Omental fat pad (tissue), 4 donors: ENCODE data around the gene RRN3. TPM values are rescaled to one million over a fixed set of nuclear protein-coding genes. Genes with fewer than 3 reads are reported as not detected.
"Not testable (repeated sequence)": the region's sequence is repeated elsewhere in the genome, so short reads cannot be mapped to it uniquely, and the experiment has no call there.

Source experiments
- ATAC-seq: fragments of 150-250 bp; one replicate; pipeline ENCODE4 v1.9.1; 2016; ENCODE audit warnings: mild to moderate bottlenecking, moderate library complexity; ENCODE audit not compliant: low FRiP score
- DNase-seq: peaks from one replicate; pipeline ENCODE4 v3.0.0-alpha.2; 2019; ENCODE audit warnings: low spot score
- total RNA-seq, 4 donors: library from RNA; depleted of rRNA; stranded (reverse); fragments of >200 nt; gene quantifications; one replicate each; pipeline ENCODE4 v1.1.0, GENCODE V29; 2016
- TF ChIP-seq, protein P1 (sequence below), 3 donors: fragments of 450-650 bp; IDR thresholded peaks; one replicate each; pipeline ENCODE4 v1.5.1; 2016 to 2017; ENCODE audit warnings: antibody characterized with exemption in 3 of 3, mild to moderate bottlenecking in 3 of 3, moderate library complexity in 2 of 3

RRN3 gene, protein sequence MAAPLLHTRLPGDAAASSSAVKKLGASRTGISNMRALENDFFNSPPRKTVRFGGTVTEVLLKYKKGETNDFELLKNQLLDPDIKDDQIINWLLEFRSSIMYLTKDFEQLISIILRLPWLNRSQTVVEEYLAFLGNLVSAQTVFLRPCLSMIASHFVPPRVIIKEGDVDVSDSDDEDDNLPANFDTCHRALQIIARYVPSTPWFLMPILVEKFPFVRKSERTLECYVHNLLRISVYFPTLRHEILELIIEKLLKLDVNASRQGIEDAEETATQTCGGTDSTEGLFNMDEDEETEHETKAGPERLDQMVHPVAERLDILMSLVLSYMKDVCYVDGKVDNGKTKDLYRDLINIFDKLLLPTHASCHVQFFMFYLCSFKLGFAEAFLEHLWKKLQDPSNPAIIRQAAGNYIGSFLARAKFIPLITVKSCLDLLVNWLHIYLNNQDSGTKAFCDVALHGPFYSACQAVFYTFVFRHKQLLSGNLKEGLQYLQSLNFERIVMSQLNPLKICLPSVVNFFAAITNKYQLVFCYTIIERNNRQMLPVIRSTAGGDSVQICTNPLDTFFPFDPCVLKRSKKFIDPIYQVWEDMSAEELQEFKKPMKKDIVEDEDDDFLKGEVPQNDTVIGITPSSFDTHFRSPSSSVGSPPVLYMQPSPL
- total RNA-seq = 10 to 100 TPM; 29.3 to 55.4 (median 41.9) TPM

DNA sequence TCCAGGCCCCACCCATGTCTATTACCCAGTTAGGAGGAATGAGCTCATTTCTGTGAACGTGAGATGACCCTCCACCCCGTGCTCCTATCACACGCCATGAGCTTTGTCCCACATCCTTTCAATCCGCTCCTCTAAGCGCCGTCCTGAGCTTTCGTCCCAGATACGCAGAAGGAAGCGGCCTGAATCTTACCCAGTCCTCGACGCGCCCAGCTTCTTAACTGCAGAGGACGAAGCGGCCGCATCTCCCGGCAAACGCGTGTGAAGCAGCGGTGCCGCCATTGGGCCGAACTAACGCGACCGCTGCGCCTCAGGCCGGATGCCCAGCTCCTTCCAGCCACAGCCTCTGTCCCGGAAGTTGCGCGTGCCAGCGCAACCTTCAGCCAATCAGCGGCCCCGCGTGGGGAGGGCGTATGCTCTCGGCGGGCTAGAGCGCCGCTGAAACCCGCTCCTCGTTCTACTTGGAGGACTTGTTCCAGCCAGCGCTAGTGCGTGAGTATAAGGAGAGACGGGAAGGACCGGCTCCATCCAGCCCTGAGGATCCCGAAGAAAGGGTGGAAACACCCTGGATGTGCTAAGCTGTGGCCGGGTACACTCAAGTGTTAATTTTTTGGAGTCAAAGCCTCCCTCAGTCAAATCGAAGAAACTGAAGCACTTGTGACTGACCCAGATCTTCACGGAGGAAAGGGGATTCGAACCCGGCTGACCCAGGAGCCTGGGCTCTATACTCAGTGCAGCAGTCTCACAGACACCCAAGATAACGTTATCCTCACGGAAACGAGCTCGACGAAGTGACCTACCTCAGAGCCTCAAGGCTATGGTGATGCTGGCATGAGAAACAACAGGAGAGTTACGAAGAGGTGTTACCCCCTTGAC, at the start of gene RRN3:
RRN3 (minus strand) TSS at position 318 of the 873 bp plus-strand sequence; CDS start at position 279, 39 bp downstream.
- peak; percentile 99 for ATAC-seq

DNA sequence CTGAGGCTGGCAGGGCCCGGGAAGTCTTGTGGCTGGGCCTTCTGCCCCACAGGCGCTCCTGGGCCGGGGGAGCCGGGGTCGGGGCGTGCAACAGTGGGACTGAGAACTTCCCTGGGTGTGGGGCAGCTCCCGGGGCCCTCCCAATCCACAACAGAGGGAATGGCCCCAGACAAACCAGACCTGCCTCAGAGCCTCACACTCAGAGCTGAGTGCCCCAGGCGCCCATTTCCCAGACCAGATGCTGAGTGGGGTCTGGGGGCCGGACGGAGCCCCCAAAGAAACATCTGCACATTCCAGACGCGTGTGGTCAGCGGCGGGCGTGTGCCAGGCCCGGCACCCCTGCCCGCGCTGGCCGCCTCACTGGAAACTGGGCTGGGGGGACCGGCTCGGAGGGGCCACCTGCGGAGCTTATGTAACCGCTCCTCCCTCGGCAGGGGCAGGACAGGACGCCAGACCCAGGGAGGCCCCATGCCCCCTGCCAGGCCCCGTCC, 49.6 kb upstream of the RRN3 start:
- ATAC-seq, DNase-seq: not testable (repeated sequence)

More for the DNA sequence above, at the start of gene RRN3:
- DNase-seq = peak; percentile 66

- DNase-seq, ATAC-seq: not testable (repeated sequence)
These were observed 49.0 kb upstream of the RRN3 start for GRCh38 chr16:15142891-15143600.

- not testable (repeated sequence) for DNase-seq
These were observed 48.2 kb upstream of the RRN3 start for GRCh38 chr16:15142107-15142890.

DNA sequence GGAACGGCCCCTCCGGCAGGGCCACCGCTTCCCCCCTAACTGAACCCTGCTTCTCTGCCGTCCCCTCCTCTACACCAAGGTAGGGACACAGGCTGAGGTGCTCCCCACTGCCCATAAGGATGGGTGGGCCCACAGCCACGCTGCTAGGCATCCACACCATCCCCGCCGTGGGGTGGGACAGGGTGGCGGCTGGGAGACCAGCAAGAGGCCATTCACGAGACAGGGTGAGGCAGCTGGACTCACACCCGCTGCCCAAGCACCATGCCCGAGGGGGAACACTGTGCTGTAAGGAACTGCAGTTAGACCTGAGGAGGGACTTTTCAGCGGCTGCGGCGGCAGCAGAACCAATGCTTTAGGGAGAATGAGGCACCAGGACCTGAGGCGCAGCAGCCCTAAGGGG, 47.5 kb upstream of the RRN3 start:
- ATAC-seq (no peak), DNase-seq (no peak)
- TF ChIP-seq, protein P1, sequence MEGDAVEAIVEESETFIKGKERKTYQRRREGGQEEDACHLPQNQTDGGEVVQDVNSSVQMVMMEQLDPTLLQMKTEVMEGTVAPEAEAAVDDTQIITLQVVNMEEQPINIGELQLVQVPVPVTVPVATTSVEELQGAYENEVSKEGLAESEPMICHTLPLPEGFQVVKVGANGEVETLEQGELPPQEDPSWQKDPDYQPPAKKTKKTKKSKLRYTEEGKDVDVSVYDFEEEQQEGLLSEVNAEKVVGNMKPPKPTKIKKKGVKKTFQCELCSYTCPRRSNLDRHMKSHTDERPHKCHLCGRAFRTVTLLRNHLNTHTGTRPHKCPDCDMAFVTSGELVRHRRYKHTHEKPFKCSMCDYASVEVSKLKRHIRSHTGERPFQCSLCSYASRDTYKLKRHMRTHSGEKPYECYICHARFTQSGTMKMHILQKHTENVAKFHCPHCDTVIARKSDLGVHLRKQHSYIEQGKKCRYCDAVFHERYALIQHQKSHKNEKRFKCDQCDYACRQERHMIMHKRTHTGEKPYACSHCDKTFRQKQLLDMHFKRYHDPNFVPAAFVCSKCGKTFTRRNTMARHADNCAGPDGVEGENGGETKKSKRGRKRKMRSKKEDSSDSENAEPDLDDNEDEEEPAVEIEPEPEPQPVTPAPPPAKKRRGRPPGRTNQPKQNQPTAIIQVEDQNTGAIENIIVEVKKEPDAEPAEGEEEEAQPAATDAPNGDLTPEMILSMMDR (IDR thresholded peaks at IDR 0.05) = no peak

More at GRCh38 chr16:15142107-15142890, 48.2 kb upstream of the RRN3 start:
- ATAC-seq = not testable (repeated sequence)

DNA sequence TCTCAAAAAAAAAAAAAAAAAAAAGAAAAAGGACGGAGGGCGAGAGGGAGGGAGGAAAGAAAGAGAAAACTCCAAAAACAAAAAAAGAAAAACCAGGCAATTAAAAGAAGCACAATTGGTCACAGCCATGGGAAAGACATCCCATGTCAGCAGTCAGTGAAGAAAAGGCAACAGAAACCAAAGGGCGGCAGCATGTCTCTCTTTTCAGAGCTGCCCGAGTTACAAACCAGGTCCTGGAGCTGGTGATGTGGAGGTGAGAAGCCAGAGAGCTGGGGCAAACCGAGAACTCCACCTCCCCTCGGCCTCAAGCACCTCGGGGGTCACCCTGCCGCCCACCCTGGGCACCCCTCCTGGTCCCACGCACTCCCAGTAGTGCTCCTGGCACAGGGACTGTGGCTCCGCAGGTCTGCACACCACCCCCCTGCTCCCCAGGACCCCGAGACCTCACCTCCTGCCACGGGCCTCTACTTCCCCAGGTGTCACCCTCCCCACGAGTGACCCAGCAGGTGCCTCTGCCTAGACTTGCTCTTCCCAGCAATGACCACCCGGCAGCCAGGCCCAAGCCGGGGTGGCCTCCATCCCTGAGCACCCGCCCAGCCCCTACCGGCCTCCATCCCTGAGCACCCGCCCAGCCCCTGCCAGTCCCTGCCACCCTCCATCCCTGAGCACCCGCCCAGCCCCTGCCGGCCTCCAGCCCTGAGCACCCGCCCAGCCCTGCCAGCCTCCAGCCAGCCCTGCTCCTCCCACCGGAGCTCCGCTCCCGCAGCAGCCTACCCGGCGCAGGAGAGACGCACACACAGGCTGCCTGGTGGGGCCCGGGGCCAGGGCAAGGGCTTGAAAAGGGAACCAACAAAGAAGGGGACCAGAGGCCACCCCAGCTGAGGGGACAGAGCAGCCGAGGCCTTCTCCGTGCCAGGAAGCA, 46.6 kb upstream of the RRN3 start:
- peak; percentile 34 for ATAC-seq
- DNase-seq = not testable (repeated sequence)

DNA sequence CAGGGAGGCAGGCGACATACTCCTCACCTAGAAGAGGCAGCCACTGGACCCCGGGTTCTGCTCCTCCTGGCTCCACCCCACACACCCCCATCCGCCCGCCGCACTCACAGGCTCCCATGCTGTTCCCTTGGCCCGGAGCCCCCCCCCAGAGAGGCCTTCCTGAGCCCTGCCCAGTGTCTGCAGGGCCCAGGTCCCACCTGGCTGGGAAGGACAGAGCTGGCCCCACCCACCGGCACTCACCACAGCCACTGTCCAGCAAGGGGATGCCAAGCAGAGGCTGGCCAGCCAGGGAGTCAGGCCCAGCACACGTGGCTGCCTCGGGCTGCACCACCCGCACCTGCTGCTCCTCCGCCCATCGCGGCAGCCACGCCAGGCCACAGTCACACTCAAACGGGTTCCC, 43.4 kb upstream of the RRN3 start:
- DNase-seq, ATAC-seq: not testable (repeated sequence)

GRCh38 chr16:15135483-15136360, 41.6 kb upstream of the RRN3 start:
- not testable (repeated sequence) for DNase-seq, ATAC-seq

GRCh38 chr16:15134752-15135482, 40.8 kb upstream of the RRN3 start:
- DNase-seq, ATAC-seq: not testable (repeated sequence)

- DNase-seq, ATAC-seq: not testable (repeated sequence)
These were observed 39.5 kb upstream of the RRN3 start for GRCh38 chr16:15133554-15133953.

DNA sequence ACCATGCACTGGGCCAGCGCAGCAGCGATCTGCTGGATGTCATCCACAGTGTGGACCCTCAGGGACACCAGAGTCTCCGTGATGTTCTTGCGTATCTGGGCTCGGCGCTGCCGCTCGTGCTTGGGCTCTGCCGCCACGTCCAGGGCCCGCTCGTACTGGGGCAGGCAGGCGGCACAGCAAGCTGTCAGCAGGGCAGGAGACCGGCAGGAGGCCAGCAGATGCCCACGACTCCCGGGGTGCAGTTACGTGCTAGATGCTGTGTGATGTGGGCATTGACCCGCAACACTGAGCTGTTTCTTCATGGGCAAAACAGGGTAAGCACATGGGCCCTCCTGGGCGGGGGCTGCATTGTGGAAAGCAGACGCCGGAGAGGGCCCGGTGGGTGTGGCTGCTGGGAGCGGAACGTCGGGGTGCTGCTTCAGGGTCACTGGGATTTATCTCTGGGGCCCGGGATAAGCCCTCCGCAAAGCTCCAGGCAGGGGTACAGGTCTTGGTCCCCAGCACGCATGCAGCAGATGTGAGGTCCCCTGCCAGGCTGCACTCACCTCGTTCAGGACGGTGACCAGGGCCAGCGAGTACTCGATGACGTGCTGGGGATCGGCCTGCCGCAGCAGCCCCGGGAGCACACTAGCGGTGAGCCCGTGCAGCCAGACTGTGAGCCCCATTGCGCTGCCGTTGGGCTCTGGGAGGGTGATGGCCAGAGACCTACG, 38.8 kb upstream of the RRN3 start:
- DNase-seq = not testable (repeated sequence)

DNA sequence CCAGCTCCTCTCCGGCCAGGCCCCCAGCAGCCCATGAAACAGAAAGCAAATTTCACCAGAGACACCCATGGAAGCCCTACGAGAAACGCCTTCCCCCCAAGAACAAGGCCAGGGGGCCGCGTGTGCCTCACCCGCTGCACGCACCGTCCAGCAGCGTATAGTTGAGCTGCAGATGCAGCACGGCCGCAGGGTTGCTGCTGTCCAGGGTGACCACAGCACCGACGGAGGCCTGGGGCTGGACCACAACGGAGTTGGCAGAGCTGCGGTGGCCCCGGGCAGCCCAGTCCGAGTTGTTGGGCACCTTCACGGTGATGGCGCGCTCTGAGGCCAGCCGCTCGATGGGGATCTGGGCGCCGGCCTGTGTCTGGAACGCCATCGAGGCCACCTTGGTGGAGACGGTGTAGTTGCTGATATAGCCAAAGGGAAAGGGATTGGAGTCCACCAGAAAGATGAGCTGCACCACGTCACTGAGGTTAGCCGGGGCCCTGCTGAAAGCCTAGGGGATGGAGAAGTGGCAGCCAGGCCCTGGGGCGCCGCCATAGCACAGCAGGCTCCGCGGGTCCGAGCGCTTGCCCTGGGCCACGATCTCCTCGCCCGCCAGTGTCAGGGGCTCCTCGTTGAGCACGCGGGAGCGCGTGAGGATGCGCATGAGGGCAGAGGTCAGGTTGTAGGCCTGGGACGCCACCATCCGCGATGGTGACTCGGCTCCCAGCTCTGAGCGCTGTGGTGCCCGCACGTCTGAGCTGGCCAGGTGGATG, 37.0 kb upstream of the RRN3 start:
- not testable (repeated sequence) for ATAC-seq, DNase-seq

More for the DNA sequence above, 38.8 kb upstream of the RRN3 start:
- not testable (repeated sequence) for ATAC-seq
